IPS DF 4.7 (cell line): Measurements from ENCODE around the gene TBR1.

ENCODE experiments used
- DNase-seq: peaks from one replicate; pipeline ENCODE4 v3.0.0-alpha.2; 2013; ENCODE audit warnings: low spot score; ENCODE audit errors: extremely low read depth

The TBR1 gene

GRCh38 chr2:161415987-161416707 lies at the start of gene TBR1:
Gene TBR1 (plus strand): TSS chr2:161416297. CDS start chr2:161416411, 114 bp downstream.
- DNase-seq = no peak

- no peak for DNase-seq
Measured at GRCh38 chr2:161367675-161368074, 48.4 kb upstream of the TBR1 start.

GRCh38 chr2:161369311-161369710 lies 46.8 kb upstream of the TBR1 start:
- DNase-seq = no peak

- no peak for DNase-seq
Measured at GRCh38 chr2:161370981-161371380, 45.1 kb upstream of the TBR1 start.

GRCh38 chr2:161371869-161372268 lies 44.2 kb upstream of the TBR1 start:
- DNase-seq = no peak

GRCh38 chr2:161373942-161374341 lies 42.2 kb upstream of the TBR1 start:
- no peak for DNase-seq

- no peak for DNase-seq
Measured at GRCh38 chr2:161374446-161374845, 41.7 kb upstream of the TBR1 start.

GRCh38 chr2:161379740-161380139 lies 36.4 kb upstream of the TBR1 start:
- no peak for DNase-seq

- no peak for DNase-seq
Measured at GRCh38 chr2:161381546-161381945, 34.6 kb upstream of the TBR1 start.

GRCh38 chr2:161382747-161383146 lies 33.4 kb upstream of the TBR1 start:
- DNase-seq = no peak

GRCh38 chr2:161384864-161385263 lies 31.2 kb upstream of the TBR1 start:
- no peak for DNase-seq

- DNase-seq = no peak
Measured at GRCh38 chr2:161386228-161386824, 29.8 kb upstream of the TBR1 start.

- DNase-seq = no peak
Measured at GRCh38 chr2:161388146-161388779, 27.8 kb upstream of the TBR1 start.

- no peak for DNase-seq
Measured at GRCh38 chr2:161391737-161392506, 24.2 kb upstream of the TBR1 start.

- DNase-seq = no peak
Measured at GRCh38 chr2:161400076-161400475, 16.0 kb upstream of the TBR1 start.

GRCh38 chr2:161402297-161402696 lies 13.8 kb upstream of the TBR1 start:
- no peak for DNase-seq

- DNase-seq = no peak
Measured at GRCh38 chr2:161406316-161406715, 9.8 kb upstream of the TBR1 start.

GRCh38 chr2:161407597-161407996 lies 8.5 kb upstream of the TBR1 start:
- no peak for DNase-seq

GRCh38 chr2:161409308-161409907 lies 6.7 kb upstream of the TBR1 start:
- DNase-seq = no peak

- no peak for DNase-seq
Measured at GRCh38 chr2:161412346-161412745, 3.8 kb upstream of the TBR1 start.
